Fibroblast of lung (primary cell): ENCODE data around the gene C15orf39. TPM values are rescaled to one million over a fixed set of nuclear protein-coding genes. Genes with fewer than 3 reads are reported as not detected.
A peak's percentile ranks its signal among the peaks of the same experiment; 100 is the strongest.

Experiments
- DNase-seq, 2 donors: peaks; one replicate each; pipeline versions ENCODE4 v3.0.0 to v3.0.0-alpha.2; 2010; ENCODE audit warnings: low read depth in 2 of 2
- H2AFZ ChIP-seq: 2 replicates; pipeline ENCODE4 v1.5.1; 2012; ENCODE audit warnings: low read length, control low read depth, inconsistent platforms
- H3K27ac ChIP-seq: 2 replicates; pipeline ENCODE4 v1.5.1; 2011; ENCODE audit warnings: low read length, control low read depth; ENCODE audit not compliant: insufficient read depth
- H3K27me3 ChIP-seq: 2 replicates; pipeline ENCODE4 v1.5.1; 2011; ENCODE audit warnings: mild to moderate bottlenecking, low read length; ENCODE audit not compliant: control insufficient read depth, insufficient read depth
- H3K36me3 ChIP-seq: 2 replicates; pipeline ENCODE4 v1.5.1; 2011; ENCODE audit warnings: low read length; ENCODE audit not compliant: control insufficient read depth, insufficient read depth
- H3K4me1 ChIP-seq: 2 replicates; pipeline ENCODE4 v1.5.1; 2011; ENCODE audit warnings: low read length; ENCODE audit not compliant: control insufficient read depth, insufficient read depth; ENCODE audit errors: extremely low read depth
- H3K4me2 ChIP-seq: 2 replicates; pipeline ENCODE4 v1.5.1; 2011; ENCODE audit warnings: low read length, control low read depth; ENCODE audit not compliant: insufficient read depth; ENCODE audit errors: extremely low read depth
- H3K4me3 ChIP-seq, 4 experiments: fragments of 200-600 bp in 1 of 4; sonication (generic) in 1 of 4; replicated peaks in 1 of 4; 2 replicates each; pipeline ENCODE4 v1.5.1; 2011 to 2016; ENCODE audit warnings: low read length in 4 of 4, low read depth in 3 of 4, mild to moderate bottlenecking in 3 of 4, control low read depth in 2 of 4, inconsistent platforms in 1 of 4, mixed read lengths in 1 of 4; ENCODE audit not compliant: insufficient read depth in 1 of 4; ENCODE audit errors: control extremely low read depth in 1 of 4
- H3K79me2 ChIP-seq: 2 replicates; pipeline ENCODE4 v1.5.1; 2012; ENCODE audit warnings: mild to moderate bottlenecking, low read length, inconsistent platforms; ENCODE audit not compliant: control insufficient read depth, insufficient read depth
- H3K9ac ChIP-seq: 2 replicates; pipeline ENCODE4 v1.5.1; 2011; ENCODE audit warnings: mild to moderate bottlenecking, low read length, control low read depth; ENCODE audit not compliant: insufficient read depth
- H3K9me3 ChIP-seq: 2 replicates; pipeline ENCODE4 v1.5.1; 2012; ENCODE audit warnings: low read depth, low read length; ENCODE audit not compliant: control insufficient read depth, insufficient read depth
- H4K20me1 ChIP-seq: 2 replicates; pipeline ENCODE4 v1.5.1; 2011; ENCODE audit warnings: low read length; ENCODE audit not compliant: control insufficient read depth, insufficient read depth; ENCODE audit errors: extremely low read depth
- CTCF ChIP-seq, 2 donors: IDR thresholded peaks in 1 of 2; conservative IDR thresholded peaks in 1 of 2; 1 replicate in 1 of 2; 2 replicates in 1 of 2; pipeline ENCODE4 v1.5.1; 2011 to 2012; ENCODE audit warnings: low read length in 2 of 2, control low read depth in 1 of 2, inconsistent platforms in 1 of 2, low read depth in 1 of 2, mild to moderate bottlenecking in 1 of 2
- EZH2 ChIP-seq: IDR thresholded peaks from 2 replicates; pipeline ENCODE4 v1.5.1; 2012; ENCODE audit warnings: low read length, control low read depth, mild to moderate bottlenecking; ENCODE audit errors: missing control alignments
- polyA minus RNA-seq: library from RNA; depleted of rRNA, polyadenylated mRNA; stranded (reverse); fragments of >200 nt; gene quantifications from 2 replicates; pipeline ENCODE4 v1.2.3, GENCODE V29; 2011; ENCODE audit warnings: low replicate concordance
- polyA plus RNA-seq, 2 donors: library from polyadenylated mRNA; depleted of rRNA in 1 of 2; stranded (reverse) in 1 of 2; unstranded in 1 of 2; fragments of >200 nt; gene quantifications; 2 replicates each; pipeline ENCODE4 v1.2.1, GENCODE V29; 2011 to 2012; ENCODE audit warnings: missing spikeins in 1 of 2
- total RNA-seq: library from RNA; depleted of rRNA; stranded (reverse); fragments of >200 nt; gene quantifications from 2 replicates; pipeline ENCODE4 v1.2.1, GENCODE V29; 2014

The C15orf39 gene
- total RNA-seq (1.3 and 2.3 TPM in 2 replicates), polyA plus RNA-seq (1.7 and 2.2 TPM in 2 replicates), polyA minus RNA-seq (17.3 and 26.1 TPM in 2 replicates)
- polyA plus RNA-seq (2012) = 5.8 and 7.1 TPM in 2 replicates

- peak within 1 kb of the TSS; percentile 96 for H3K4me2 ChIP-seq
- TF ChIP-seq CTCF (conservative IDR thresholded peaks at IDR 0.05 in 1 of 2, IDR thresholded peaks at IDR 0.05 in 1 of 2; ENCODE audit: low read depth in 1 of 2, low read length in 2 of 2) (peak; percentile 26 to 46), EZH2 (no peak)
- H4K20me1 ChIP-seq = no peaks in the 10 kb centered on the region
- peaks cover 21% of the 10 kb centered on the region for H3K4me1 ChIP-seq
- H3K79me2 ChIP-seq = peaks cover 38% of the 10 kb centered on the region
- H3K9ac ChIP-seq = peak within 1 kb of the TSS; percentile 98
- H3K36me3 ChIP-seq = no peaks in the 10 kb centered on the region
- peak; percentile 53 to 69 for DNase-seq
- H3K27ac ChIP-seq = peak within 1 kb of the TSS; percentile 96
- H3K4me3 ChIP-seq = peak within 1 kb of the TSS; percentile 76 to 98 (median 95)
- H3K9me3 ChIP-seq = no peaks in the 10 kb centered on the region
- peak within 1 kb of the TSS; percentile 83 for H2AFZ ChIP-seq
- H3K27me3 ChIP-seq = peaks cover 14% of the 10 kb centered on the region
Observed at GRCh38 chr15:75201616-75202250, at the start of gene C15orf39. C15orf39 (plus strand) TSS chr15:75201882; CDS start chr15:75206049, 4,167 bp downstream.

DNA sequence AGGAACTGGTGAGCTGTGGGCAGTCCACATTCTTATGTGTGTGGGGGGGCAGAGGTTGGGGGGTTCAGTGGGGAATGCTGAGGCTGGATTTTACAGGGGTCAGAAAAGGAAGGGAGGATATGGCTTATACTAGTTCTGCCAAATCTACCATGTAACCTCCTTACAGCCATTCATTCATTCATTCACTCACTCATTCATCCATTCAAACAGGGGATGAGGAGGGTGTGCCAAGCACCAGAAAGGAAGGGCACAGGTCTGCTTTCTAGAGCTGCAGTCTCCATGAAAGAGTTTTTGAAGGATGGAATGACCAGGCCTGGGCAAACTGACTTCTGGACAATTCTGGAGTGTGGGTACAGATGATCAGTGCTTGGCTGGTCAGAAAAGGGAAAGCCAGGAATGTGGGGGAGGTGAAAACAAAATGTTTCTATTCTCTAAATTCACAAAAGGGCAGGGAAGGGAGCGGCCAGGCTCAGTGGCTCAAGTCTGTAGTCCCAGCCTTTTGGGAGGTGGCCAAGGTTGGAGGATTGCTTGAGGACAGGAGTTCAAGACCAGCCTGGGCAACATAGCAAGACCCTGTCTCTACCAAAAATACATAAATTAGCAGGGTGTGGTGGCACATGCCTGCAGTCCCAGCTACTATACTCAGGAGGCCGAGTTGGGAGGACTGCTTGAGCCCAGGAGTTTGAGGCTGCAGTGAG lies 49.2 kb upstream of the C15orf39 start:
- no peak overlapping the region for H2AFZ ChIP-seq
- no peak overlapping the region for H3K4me2 ChIP-seq
- no peak for DNase-seq
- no peak overlapping the region for H3K9ac ChIP-seq
- H3K27ac ChIP-seq = no peak overlapping the region
- no peaks in the 10 kb centered on the region for H3K27me3 ChIP-seq
- no peaks in the 10 kb centered on the region for H3K36me3 ChIP-seq
- H4K20me1 ChIP-seq = no peaks in the 10 kb centered on the region
- TF ChIP-seq CTCF (conservative IDR thresholded peaks at IDR 0.05 in 1 of 2, IDR thresholded peaks at IDR 0.05 in 1 of 2; ENCODE audit: low read depth in 1 of 2, low read length in 2 of 2) (no peak), EZH2 (no peak)
- no peaks in the 10 kb centered on the region for H3K79me2 ChIP-seq
- H3K4me1 ChIP-seq = peaks cover 2% of the 10 kb centered on the region
- H3K9me3 ChIP-seq = no peaks in the 10 kb centered on the region
- H3K4me3 ChIP-seq = no peak overlapping the region

DNA sequence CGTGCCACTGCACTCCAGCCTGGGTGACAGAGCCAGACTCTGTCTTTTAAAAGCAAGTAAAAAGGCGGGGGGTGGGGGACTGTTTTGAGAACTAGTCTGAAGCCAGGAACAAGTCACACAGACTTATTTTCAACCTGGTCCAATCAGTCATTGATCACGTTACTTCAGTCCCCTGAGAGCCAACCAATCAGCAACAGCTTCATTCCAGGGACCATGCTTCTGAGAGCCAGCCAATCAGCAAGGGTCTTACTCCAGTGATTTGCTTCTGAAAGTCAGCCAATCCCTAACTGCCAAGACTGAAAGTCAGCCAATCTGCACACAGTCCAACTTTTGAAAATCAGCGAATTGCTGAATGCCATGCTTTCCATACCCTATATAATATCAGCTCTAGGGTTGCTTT lies 48.6 kb upstream of the C15orf39 start:
- TF ChIP-seq CTCF (conservative IDR thresholded peaks at IDR 0.05 in 1 of 2, IDR thresholded peaks at IDR 0.05 in 1 of 2; ENCODE audit: low read depth in 1 of 2, low read length in 2 of 2) (no peak), EZH2 (no peak)
- peak; percentile 31 to 45 for DNase-seq
- Histone ChIP-seq H3K27me3 (no peaks in the 10 kb centered on the region), H3K36me3 (no peaks in the 10 kb centered on the region), H3K4me1 (peaks cover 2% of the 10 kb centered on the region), H3K79me2 (no peaks in the 10 kb centered on the region), H3K4me3 (no peak overlapping the region), H4K20me1 (no peaks in the 10 kb centered on the region), H3K9ac (no peak overlapping the region), H3K9me3 (no peaks in the 10 kb centered on the region), H3K27ac (no peak overlapping the region), H3K4me2 (no peak overlapping the region), H2AFZ (no peak overlapping the region)
